AG09319 (cell line): ENCODE results near the gene TRERF1.
"Not testable (repeated sequence)": the region's sequence is repeated elsewhere in the genome, so short reads cannot be mapped to it uniquely, and the experiment has no call there.

ENCODE experiments used
- DNase-seq: peaks from one replicate; pipeline ENCODE4 v3.0.0-alpha.2; 2010; ENCODE audit warnings: low read depth; ENCODE audit errors: extremely low read depth
- CTCF ChIP-seq: IDR thresholded peaks from 2 replicates; pipeline ENCODE4 v1.5.1; 2011; ENCODE audit warnings: low read depth, mild to moderate bottlenecking, inconsistent platforms, low read length, moderate library complexity

Gene TRERF1

GRCh38 chr6:42471714-42472113 lies 20.0 kb upstream of the TRERF1 start:
- DNase-seq, result no peak
- no peak for TF ChIP-seq CTCF

- TF ChIP-seq CTCF, result no peak
- no peak for DNase-seq
Measured at GRCh38 chr6:42471142-42471541, 19.4 kb upstream of the TRERF1 start.

GRCh38 chr6:42468273-42468672 lies 16.5 kb upstream of the TRERF1 start:
- TF ChIP-seq CTCF, result no peak
- no peak for DNase-seq

GRCh38 chr6:42467651-42468050 lies 15.9 kb upstream of the TRERF1 start:
- no peak for TF ChIP-seq CTCF
- no peak for DNase-seq

GRCh38 chr6:42466470-42466869 lies 14.7 kb upstream of the TRERF1 start:
- DNase-seq, result not testable (repeated sequence)

GRCh38 chr6:42462474-42462972 lies 10.8 kb upstream of the TRERF1 start:
- DNase-seq, result no peak
- TF ChIP-seq CTCF, result no peak

GRCh38 chr6:42460883-42461282 lies 9.2 kb upstream of the TRERF1 start:
- DNase-seq, result no peak
- TF ChIP-seq CTCF, result no peak

GRCh38 chr6:42459888-42460287 lies 8.2 kb upstream of the TRERF1 start:
- DNase-seq, result no peak
- no peak for TF ChIP-seq CTCF
